K562 (cell line): Measurements from ENCODE around the gene ITGB2. TPM values are rescaled to one million over a fixed set of nuclear protein-coding genes. Genes with fewer than 3 reads are reported as not detected.

ENCODE experiments used
- ARID4B ChIP-seq: sonication (generic); formaldehyde crosslinking; IDR thresholded peaks from 2 replicates; pipeline ENCODE4 v1.8.0; 2022; ENCODE audit warnings: mild to moderate bottlenecking, missing genetic modification reagents
- ATF1 ChIP-seq, 2 experiments: fragments of 450-650 bp in 1 of 2; IDR thresholded peaks; 2 replicates each; pipeline ENCODE4 v1.6.1; 2016; ENCODE audit warnings: missing compliant biosample characterization in 1 of 2, missing genetic modification characterization in 1 of 2
- BCOR ChIP-seq: fragments of 450-650 bp; IDR thresholded peaks from 2 replicates; pipeline ENCODE4 v1.6.1; 2016
- BHLHE40 ChIP-seq: IDR thresholded peaks from 2 replicates; pipeline ENCODE4 v1.6.1; 2011; ENCODE audit warnings: low read length, improper control_type of control experiment
- CBX3 ChIP-seq, 2 experiments: IDR thresholded peaks; 1 replicate in 1 of 2; 2 replicates in 1 of 2; pipeline ENCODE4 v1.6.1; 2012; ENCODE audit warnings: inconsistent platforms in 2 of 2, low read length in 2 of 2, borderline replicate concordance in 1 of 2, control low read depth in 1 of 2
- CCNT2 ChIP-seq: IDR thresholded peaks from 2 replicates; pipeline ENCODE4 v1.6.1; 2011; ENCODE audit warnings: borderline replicate concordance, low read depth, mild to moderate bottlenecking, moderate library complexity, mixed read lengths, low read length; ENCODE audit not compliant: insufficient read length; ENCODE audit errors: extremely low read depth
- CHD1 ChIP-seq: fragments of 200-600 bp; sonication (generic); IDR thresholded peaks from one replicate; pipeline ENCODE4 v1.6.1; 2012; ENCODE audit warnings: mild to moderate bottlenecking, moderate library complexity, low read length, inconsistent platforms
- DEAF1 ChIP-seq: fragments of 450-650 bp; formaldehyde crosslinking; IDR thresholded peaks from 2 replicates; pipeline ENCODE4 v1.4.0; 2020; ENCODE audit warnings: mild to moderate bottlenecking, moderate library complexity
- HDAC1 ChIP-seq, 2 experiments: fragments of 450-650 bp; IDR thresholded peaks; 2 replicates each; pipeline ENCODE4 v1.6.1; 2016 to 2017; ENCODE audit warnings: inconsistent platforms in 1 of 2, mild to moderate bottlenecking in 1 of 2, moderate library complexity in 1 of 2
- RBBP5 ChIP-seq: fragments of 200-600 bp; sonication (generic); IDR thresholded peaks from 2 replicates; pipeline ENCODE4 v1.6.1; 2012; ENCODE audit warnings: borderline replicate concordance, mild to moderate bottlenecking, low read length, control low read depth, inconsistent platforms; ENCODE audit not compliant: insufficient read depth, poor library complexity, severe bottlenecking
- SIN3A ChIP-seq, 2 experiments: fragments of 150-350 bp in 1 of 2; IDR thresholded peaks; 2 replicates each; pipeline ENCODE4 v1.6.1; 2011 to 2016; ENCODE audit warnings: borderline replicate concordance in 2 of 2, low read depth in 2 of 2, low read length in 2 of 2, mild to moderate bottlenecking in 2 of 2, moderate library complexity in 2 of 2; ENCODE audit not compliant: control insufficient read depth in 1 of 2
- TRIM25 ChIP-seq: fragments of 450-650 bp; IDR thresholded peaks from 2 replicates; pipeline ENCODE4 v1.7.0; 2016; ENCODE audit warnings: borderline replicate concordance
- ZNF263 ChIP-seq: sonication (generic); formaldehyde crosslinking; IDR thresholded peaks from 2 replicates; pipeline ENCODE4 v1.8.0; 2022; ENCODE audit warnings: mild to moderate bottlenecking, missing genetic modification reagents, borderline replicate concordance
- polyA plus RNA-seq, 8 experiments: library from polyadenylated mRNA; depleted of rRNA in 4 of 8; stranded (reverse) in 5 of 8; unstranded in 3 of 8; fragments of >200 nt; fragmentation: Nextera tagmentation in 2 of 8; fragmentation: Illumina TruSeq in 1 of 8; extraction: Ambion mirVana in 2 of 8; extraction: Trizol in 1 of 8; gene quantifications; 2 replicates each; pipeline versions ENCODE4 v1.2.1 to v1.2.3, GENCODE V29; 2011 to 2014; ENCODE audit warnings: inconsistent platforms in 1 of 8, missing spikeins in 1 of 8
- total RNA-seq, 7 experiments: library from RNA; depleted of rRNA in 6 of 7; stranded (reverse); fragments of >200 nt in 6 of 7; fragmentation: Illumina TruSeq in 2 of 7; extraction: Trizol in 2 of 7; gene quantifications; 2 replicates each; pipeline versions ENCODE4 v1.2.1 to v1.2.3, GENCODE V29; 2011 to 2021; ENCODE audit warnings: low replicate concordance in 1 of 7

The ITGB2 gene
- total and polyA plus RNA-seq, 9 of the 15 experiments (the other 6 are each of a cell fraction or from before 2014, with no cell fraction given) = 0.07 to 1.3 (median 0.51) TPM; not detected in 2

- 0 out of 3 replicates have a peak, but pooled peaks of 1 of the 2 experiments have one; percentile 6 for TF ChIP-seq CBX3 (IDR thresholded peaks at IDR 0.05; ENCODE audit: borderline replicate concordance in 1 of 2, low read length in 2 of 2)
- 0 out of 2 replicates have a peak, but pooled peaks have one; percentile 29 for TF ChIP-seq ZNF263 (CRISPR knock-in tag)
- peak in 1 of 2 experiments; percentile 72; a peak in 2 of 4 replicates for TF ChIP-seq HDAC1 (IDR thresholded peaks at IDR 0.05)
- peak in 1 of 2 experiments; percentile 68; a peak in 1 of 4 replicates for TF ChIP-seq SIN3A (IDR thresholded peaks at IDR 0.05; ENCODE audit: borderline replicate concordance in 2 of 2, control insufficient read depth in 1 of 2, low read depth in 2 of 2, low read length in 2 of 2)
- no peak for TF ChIP-seq ATF1 (CRISPR knock-in tag; IDR thresholded peaks at IDR 0.05)
- no peak for TF ChIP-seq ATF1 (tag; IDR thresholded peaks at IDR 0.05)
- TF ChIP-seq CCNT2 = no peak
- no peak for TF ChIP-seq BHLHE40
- TF ChIP-seq DEAF1 (CRISPR knock-in tag) = no peak
- peak; percentile 15 for TF ChIP-seq CHD1
- TF ChIP-seq RBBP5 = peak; percentile 21
- TF ChIP-seq TRIM25 = no peak
- TF ChIP-seq BCOR = 0 out of 2 replicates have a peak, but pooled peaks have one; percentile 12
- TF ChIP-seq ARID4B (CRISPR knock-in tag) = peak; percentile 62; the same call in 1 of the 2 replicates
These were observed 49.0 kb downstream of the ITGB2 start (continued) for GRCh38 chr21:44871576-44872269.
